Measurements from ENCODE around the gene TMCC1. TPM values are rescaled to one million over a fixed set of nuclear protein-coding genes. Genes with fewer than 3 reads are reported as not detected.

The TMCC1 gene
- total RNA-seq, 4 donors from 2014 or later, result 23.2 to 78.7 (median 54.1) TPM

- Histone ChIP-seq H3K27me3 (no peaks in the 10 kb centered on the region), H3K9me3 (no peaks in the 10 kb centered on the region), H3K4me3 (no peak overlapping the region), H3K27ac (peak overlapping the region; percentile 91 to 98), H3K4me1 (peaks cover 6 to 14% of the 10 kb centered on the region in 2 donors), H3K36me3 (no peaks in the 10 kb centered on the region)
- intact Hi-C loops (cut with DNase I; ENCODE audit: low total_unique reads), result no loop called here
- DNase-seq, result peak in 1 of 2 donors; percentile 42
- TF ChIP-seq POLR2A (IDR thresholded peaks at IDR 0.05), result no peak
- TF ChIP-seq CTCF (IDR thresholded peaks at IDR 0.05), result no peak
Measured at GRCh38 chr3:129624347-129625071, 269.0 kb downstream of the TMCC1 start.

GRCh38 chr3:129623447-129624118 is 269.9 kb downstream of the TMCC1 start:
- H3K4me1 ChIP-seq, result peaks cover 6 to 14% of the 10 kb centered on the region in 2 donors
- intact Hi-C loops (cut with DNase I; ENCODE audit: low total_unique reads), result no loop called here
- peak; percentile 58 to 64 for DNase-seq

GRCh38 chr3:129622933-129623332 is 270.6 kb downstream of the TMCC1 start:
- peak overlapping the region; percentile 91 to 98 for H3K27ac ChIP-seq
- no peak for TF ChIP-seq CTCF (IDR thresholded peaks at IDR 0.05)
- no peak for TF ChIP-seq POLR2A (IDR thresholded peaks at IDR 0.05)
- peaks cover 6 to 14% of the 10 kb centered on the region in 2 donors for H3K4me1 ChIP-seq
- intact Hi-C loops (cut with DNase I; ENCODE audit: low total_unique reads), result no loop called here
- no peaks in the 10 kb centered on the region for H3K9me3 ChIP-seq
- no peak for DNase-seq
- no peak overlapping the region for H3K4me3 ChIP-seq
- no peaks in the 10 kb centered on the region for H3K36me3 ChIP-seq
- H3K27me3 ChIP-seq, result no peaks in the 10 kb centered on the region

More at GRCh38 chr3:129623447-129624118, 269.9 kb downstream of the TMCC1 start:
- TF ChIP-seq CTCF (IDR thresholded peaks at IDR 0.05) (no peak), POLR2A (IDR thresholded peaks at IDR 0.05) (no peak)
- H3K4me3 ChIP-seq, result no peak overlapping the region
- peak overlapping the region; percentile 91 to 98 for H3K27ac ChIP-seq
- H3K9me3 ChIP-seq, result no peaks in the 10 kb centered on the region
- H3K27me3 ChIP-seq, result no peaks in the 10 kb centered on the region
- no peaks in the 10 kb centered on the region for H3K36me3 ChIP-seq

GRCh38 chr3:129622226-129622874 is 271.2 kb downstream of the TMCC1 start:
- H3K4me1 ChIP-seq, result peaks cover 6 to 14% of the 10 kb centered on the region in 2 donors
- no peak for DNase-seq

More at GRCh38 chr3:129622226-129622874, 271.2 kb downstream of the TMCC1 start:
- H3K4me3 ChIP-seq, result no peak overlapping the region
- H3K27me3 ChIP-seq, result no peaks in the 10 kb centered on the region
- no peaks in the 10 kb centered on the region for H3K9me3 ChIP-seq
- intact Hi-C loops (cut with DNase I; ENCODE audit: low total_unique reads), result no loop called here
- no peaks in the 10 kb centered on the region for H3K36me3 ChIP-seq
- TF ChIP-seq POLR2A (IDR thresholded peaks at IDR 0.05), result no peak
- no peak for TF ChIP-seq CTCF (IDR thresholded peaks at IDR 0.05)
- peak overlapping the region; percentile 91 to 98 for H3K27ac ChIP-seq
